GM23338 (cell line): Measurements from ENCODE around the gene NTMT2. TPM values are rescaled to one million over a fixed set of nuclear protein-coding genes. Genes with fewer than 3 reads are reported as not detected.

ENCODE experiments used
- ATAC-seq: fragments of 200-7000 bp; cut with Tn5 transposase; 3 replicates; pipeline ENCODE4 v1.9.1; 2020
- DNase-seq: peaks from one replicate; pipeline ENCODE4 v3.0.0-alpha.2; 2015; ENCODE audit warnings: low spot score
- H2AFZ ChIP-seq: fragments of 200-600 bp; sonication (generic); 2 replicates; pipeline ENCODE4 v1.8.0; 2016; ENCODE audit warnings: antibody characterized with exemption, mild to moderate bottlenecking, moderate library complexity
- H3F3A ChIP-seq: fragments of 200-600 bp; sonication (generic); replicated peaks from 2 replicates; pipeline ENCODE4 v1.8.0; 2017; ENCODE audit warnings: antibody characterized with exemption, mixed run types, low read depth
- H3K27ac ChIP-seq: fragments of 200-600 bp; sonication (generic); 2 replicates; pipeline ENCODE4 v1.6.1; 2016; ENCODE audit warnings: low read depth
- H3K27me3 ChIP-seq: fragments of 200-600 bp; sonication (generic); 2 replicates; pipeline ENCODE4 v1.8.0; 2016; ENCODE audit warnings: mild to moderate bottlenecking, mixed run types, moderate library complexity; ENCODE audit not compliant: insufficient read depth
- H3K36me3 ChIP-seq: fragments of 200-600 bp; sonication (generic); 2 replicates; pipeline ENCODE4 v1.8.0; 2016; ENCODE audit warnings: mild to moderate bottlenecking; ENCODE audit not compliant: insufficient read depth
- H3K4me1 ChIP-seq: fragments of 200-600 bp; sonication (generic); 2 replicates; pipeline ENCODE4 v1.8.0; 2016; ENCODE audit warnings: mild to moderate bottlenecking, moderate library complexity; ENCODE audit not compliant: insufficient read depth
- H3K4me2 ChIP-seq: fragments of 200-600 bp; sonication (generic); 2 replicates; pipeline ENCODE4 v1.7.1; 2017; ENCODE audit warnings: mixed run types
- H3K4me3 ChIP-seq: fragments of 200-600 bp; sonication (generic); 2 replicates; pipeline ENCODE4 v1.6.1; 2016; ENCODE audit warnings: mixed run types
- H3K79me2 ChIP-seq: fragments of 200-600 bp; sonication (generic); replicated peaks from 2 replicates; pipeline ENCODE4 v1.8.0; 2017; ENCODE audit warnings: mild to moderate bottlenecking; ENCODE audit not compliant: insufficient read depth
- H3K9me2 ChIP-seq: fragments of 200-600 bp; sonication (generic); 2 replicates; pipeline ENCODE4 v1.8.0; 2017; ENCODE audit not compliant: insufficient read depth
- H4K20me1 ChIP-seq: fragments of 200-600 bp; sonication (generic); replicated peaks from 2 replicates; pipeline ENCODE4 v1.8.0; 2017; ENCODE audit warnings: mild to moderate bottlenecking; ENCODE audit not compliant: insufficient read depth
- H3K27ac Mint-ChIP-seq: 2 replicates; pipeline ENCODE4 v1.8.0; 2020; ENCODE audit warnings: inconsistent platforms, mild to moderate bottlenecking, moderate library complexity, mixed read lengths
- H3K27me3 Mint-ChIP-seq: 3 replicates; pipeline ENCODE4 v1.8.0; 2022; ENCODE audit warnings: low read depth, mild to moderate bottlenecking, moderate library complexity, mixed read lengths, inconsistent platforms; ENCODE audit not compliant: insufficient read depth, poor library complexity
- H3K36me3 Mint-ChIP-seq: 3 replicates; pipeline ENCODE4 v1.8.0; 2021; ENCODE audit warnings: low read depth, mild to moderate bottlenecking, inconsistent platforms, moderate library complexity, mixed read lengths
- H3K4me1 Mint-ChIP-seq: 3 replicates; pipeline ENCODE4 v1.8.0; 2020; ENCODE audit warnings: mild to moderate bottlenecking, inconsistent platforms, mixed read lengths
- H3K4me3 Mint-ChIP-seq: 3 replicates; pipeline ENCODE4 v1.8.0; 2021; ENCODE audit warnings: moderate library complexity, mild to moderate bottlenecking, inconsistent platforms, mixed read lengths
- H3K9me3 Mint-ChIP-seq: 3 replicates; pipeline ENCODE4 v1.8.0; 2020; ENCODE audit warnings: moderate library complexity, mild to moderate bottlenecking, inconsistent platforms, mixed read lengths
- CTCF ChIP-seq, 2 experiments: fragments of 200-600 bp in 1 of 2; sonication (generic) in 1 of 2; conservative IDR thresholded peaks; 2 replicates each; pipeline versions ENCODE4 v1.5.1 to v1.6.1; 2016 to 2017; ENCODE audit warnings: antibody characterized with exemption in 2 of 2, low read depth in 2 of 2, mild to moderate bottlenecking in 2 of 2, moderate library complexity in 1 of 2
- EZH2phosphoT487 ChIP-seq: fragments of 200-600 bp; sonication (generic); IDR thresholded peaks from one replicate; pipeline ENCODE4 v1.8.1; 2018; ENCODE audit warnings: antibody characterized with exemption; ENCODE audit not compliant: unreplicated experiment
- JUNB ChIP-seq: IDR thresholded peaks from one replicate; pipeline ENCODE4 v1.6.1; 2016; ENCODE audit warnings: antibody characterized with exemption; ENCODE audit not compliant: unreplicated experiment
- NANOG ChIP-seq: IDR thresholded peaks from 2 replicates; pipeline ENCODE4 v1.6.1; 2016; ENCODE audit warnings: antibody characterized with exemption, borderline replicate concordance
- REST ChIP-seq: IDR thresholded peaks from one replicate; pipeline ENCODE4 v1.6.1; 2018; ENCODE audit warnings: antibody characterized with exemption; ENCODE audit not compliant: unreplicated experiment
- ZNF114 ChIP-seq: fragments of 250-450 bp; sonication (Bioruptor Pico); IDR thresholded peaks from 2 replicates; pipeline ENCODE4 v1.5.0; 2020; ENCODE audit warnings: mild to moderate bottlenecking, moderate library complexity
- ZNF331 ChIP-seq: fragments of 250-450 bp; sonication (Bioruptor Pico); IDR thresholded peaks from 2 replicates; pipeline ENCODE4 v1.5.0; 2020; ENCODE audit warnings: low read depth, mild to moderate bottlenecking, moderate library complexity
- ZNF462 ChIP-seq: fragments of 250-450 bp; sonication (Bioruptor Pico); IDR thresholded peaks from 2 replicates; pipeline ENCODE4 v1.5.0; 2020; ENCODE audit warnings: mild to moderate bottlenecking, moderate library complexity
- polyA plus RNA-seq: library from polyadenylated mRNA; unstranded; fragments of >200 nt; fragmentation: Nextera tagmentation; extraction: Ambion mirVana; gene quantifications from 2 replicates; pipeline ENCODE4 v1.2.1, GENCODE V29; 2016
- total RNA-seq: library from RNA; depleted of rRNA; stranded (reverse); fragments of >200 nt; shearing (Covaris generic); gene quantifications from 2 replicates; pipeline ENCODE4 v1.2.3, GENCODE V29; 2014

Gene NTMT2
- total and polyA plus RNA-seq, 2 experiments from 2014 or later, result 0.48 TPM; not detected in 1

- ATAC-seq (no peak), DNase-seq (no peak)
- H4K20me1 ChIP-seq, result no peaks in the 10 kb centered on the region
- H3K4me2 ChIP-seq, result no peak overlapping the region
- H3K36me3 Mint-ChIP-seq, result no peaks in the 10 kb centered on the region
- no peaks in the 10 kb centered on the region for H3K4me1 ChIP-seq
- H3K4me3 Mint-ChIP-seq, result no peak overlapping the region
- H3K9me2 ChIP-seq, result no peaks in the 10 kb centered on the region
- H3K27me3 ChIP-seq, result no peaks in the 10 kb centered on the region
- H3F3A ChIP-seq, result no peaks in the 10 kb centered on the region
- H3K79me2 ChIP-seq, result no peaks in the 10 kb centered on the region
- no peaks in the 10 kb centered on the region for H3K36me3 ChIP-seq
- no peaks in the 10 kb centered on the region for H3K9me3 Mint-ChIP-seq
- H3K27me3 Mint-ChIP-seq, result no peaks in the 10 kb centered on the region
- no peak overlapping the region for H3K27ac Mint-ChIP-seq
- no peak overlapping the region for H3K27ac ChIP-seq
- no peak overlapping the region for H2AFZ ChIP-seq
- H3K4me3 ChIP-seq, result no peak overlapping the region
- peaks cover 11% of the 10 kb centered on the region for H3K4me1 Mint-ChIP-seq
- TF ChIP-seq ZNF331 (CRISPR knock-in tag) (no peak), ZNF114 (CRISPR knock-in tag) (no peak), CTCF (conservative IDR thresholded peaks at IDR 0.05; ENCODE audit: low read depth in 2 of 2) (no peak), EZH2phosphoT487 (no peak), ZNF462 (CRISPR knock-in tag) (no peak), NANOG (no peak), REST (no peak), JUNB (no peak)
Measured at GRCh38 chr1:170131984-170132383, 13.8 kb upstream of the NTMT2 start.
